ENCODE data around the gene OR6A2.

Gene OR6A2

DNA sequence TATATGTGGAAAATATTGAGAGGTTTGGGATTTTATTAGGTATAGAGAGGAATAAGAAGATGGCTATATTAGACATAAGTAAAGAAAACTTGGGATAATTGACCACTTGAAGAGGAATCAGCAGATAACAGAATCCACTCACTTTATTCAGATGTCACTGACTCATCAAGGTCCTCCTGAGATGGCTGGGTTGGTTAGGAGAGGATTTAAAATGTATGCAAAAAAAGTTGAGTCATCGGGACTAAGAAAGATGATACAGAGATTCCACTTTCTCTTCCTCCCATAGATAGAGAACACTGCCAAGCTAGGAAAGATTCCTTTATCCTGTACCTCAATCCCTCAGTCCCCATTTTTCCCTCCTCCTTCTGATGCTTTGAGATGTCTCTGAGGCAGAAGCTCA is at the start of gene OR6A2:
OR6A2 (minus strand) TSS at position 288 of the 400 bp plus-strand sequence. CDS start 3,981 bp downstream, outside the sequence.
- H3K27ac ChIP-seq (ENCODE audit: low read depth, low read length), result no peak within 1 kb of the TSS
- no peak within 1 kb of the TSS for H3K4me3 ChIP-seq (ENCODE audit: low read depth in 1 of 2, low read length in 2 of 2)
- no peaks in the 10 kb centered on the region for H3K9me3 ChIP-seq (ENCODE audit: low read length)
- H3K4me1 ChIP-seq (ENCODE audit: insufficient read depth, low read length), result no peaks in the 10 kb centered on the region
- no peak within 1 kb of the TSS for H3K9ac ChIP-seq (ENCODE audit: low read length)
- H3K27me3 ChIP-seq (ENCODE audit: control insufficient read depth in 1 of 2, insufficient read depth in 2 of 2, low read length in 2 of 2), result no peaks in the 10 kb centered on the region
- no peaks in the 10 kb centered on the region for H3K36me3 ChIP-seq (ENCODE audit: insufficient read depth, low read length)

GRCh38 chr11:6845383-6845782 is 45.9 kb upstream of the OR6A2 start, which contains the start of gene OR10A5:
OR10A5 (plus strand) TSS chr11:6845683; CDS start chr11:6845683, 0 bp downstream.
- no peak within 1 kb of the TSS for H3K9ac ChIP-seq (ENCODE audit: low read length)
- H3K36me3 ChIP-seq (ENCODE audit: insufficient read depth, low read length), result no peaks in the 10 kb centered on the region
- H3K27me3 ChIP-seq (ENCODE audit: control insufficient read depth in 1 of 2, insufficient read depth in 2 of 2, low read length in 2 of 2), result no peaks in the 10 kb centered on the region

GRCh38 chr11:6844356-6844755 is 44.9 kb upstream of the OR6A2 start:
- Histone ChIP-seq H3K9ac (ENCODE audit: low read length) (no peak overlapping the region), H3K27ac (ENCODE audit: low read depth, low read length) (no peak overlapping the region), H3K27me3 (ENCODE audit: control insufficient read depth in 1 of 2, insufficient read depth in 2 of 2, low read length in 2 of 2) (no peaks in the 10 kb centered on the region), H3K4me3 (ENCODE audit: low read depth in 1 of 2, low read length in 2 of 2) (no peak overlapping the region), H3K9me3 (ENCODE audit: low read length) (no peaks in the 10 kb centered on the region), H3K36me3 (ENCODE audit: insufficient read depth, low read length) (no peaks in the 10 kb centered on the region), H3K4me1 (ENCODE audit: insufficient read depth, low read length) (no peaks in the 10 kb centered on the region)

More at GRCh38 chr11:6845383-6845782, 45.9 kb upstream of the OR6A2 start, which contains the start of gene OR10A5:
- no peaks in the 10 kb centered on the region for H3K4me1 ChIP-seq (ENCODE audit: insufficient read depth, low read length)
- no peak within 1 kb of the TSS for H3K4me3 ChIP-seq (ENCODE audit: low read depth in 1 of 2, low read length in 2 of 2)
- H3K9me3 ChIP-seq (ENCODE audit: low read length), result no peaks in the 10 kb centered on the region
- no peak within 1 kb of the TSS for H3K27ac ChIP-seq (ENCODE audit: low read depth, low read length)

GRCh38 chr11:6843670-6844069 is 44.2 kb upstream of the OR6A2 start:
- H3K9ac ChIP-seq (ENCODE audit: low read length), result no peak overlapping the region
- no peak overlapping the region for H3K4me3 ChIP-seq (ENCODE audit: low read depth in 1 of 2, low read length in 2 of 2)
- H3K27ac ChIP-seq (ENCODE audit: low read depth, low read length), result no peak overlapping the region

GRCh38 chr11:6841694-6842093 is 42.2 kb upstream of the OR6A2 start:
- Histone ChIP-seq H3K27ac (ENCODE audit: low read depth, low read length) (no peak overlapping the region), H3K4me1 (ENCODE audit: insufficient read depth, low read length) (no peaks in the 10 kb centered on the region), H3K4me3 (ENCODE audit: low read depth in 1 of 2, low read length in 2 of 2) (no peak overlapping the region), H3K9me3 (ENCODE audit: low read length) (no peaks in the 10 kb centered on the region), H3K27me3 (ENCODE audit: control insufficient read depth in 1 of 2, insufficient read depth in 2 of 2, low read length in 2 of 2) (no peaks in the 10 kb centered on the region), H3K9ac (ENCODE audit: low read length) (no peak overlapping the region), H3K36me3 (ENCODE audit: insufficient read depth, low read length) (no peaks in the 10 kb centered on the region)

More at GRCh38 chr11:6843670-6844069, 44.2 kb upstream of the OR6A2 start:
- H3K27me3 ChIP-seq (ENCODE audit: control insufficient read depth in 1 of 2, insufficient read depth in 2 of 2, low read length in 2 of 2), result no peaks in the 10 kb centered on the region
- H3K36me3 ChIP-seq (ENCODE audit: insufficient read depth, low read length), result no peaks in the 10 kb centered on the region
- no peaks in the 10 kb centered on the region for H3K4me1 ChIP-seq (ENCODE audit: insufficient read depth, low read length)
- no peaks in the 10 kb centered on the region for H3K9me3 ChIP-seq (ENCODE audit: low read length)

- H3K36me3 ChIP-seq (ENCODE audit: insufficient read depth, low read length), result no peaks in the 10 kb centered on the region
- no peaks in the 10 kb centered on the region for H3K9me3 ChIP-seq (ENCODE audit: low read length)
- H3K4me1 ChIP-seq (ENCODE audit: insufficient read depth, low read length), result no peaks in the 10 kb centered on the region
- no peaks in the 10 kb centered on the region for H3K27me3 ChIP-seq (ENCODE audit: control insufficient read depth in 1 of 2, insufficient read depth in 2 of 2, low read length in 2 of 2)
- no peak overlapping the region for H3K9ac ChIP-seq (ENCODE audit: low read length)
- H3K27ac ChIP-seq (ENCODE audit: low read depth, low read length), result no peak overlapping the region
- H3K4me3 ChIP-seq (ENCODE audit: low read depth in 1 of 2, low read length in 2 of 2), result no peak overlapping the region
Observed at GRCh38 chr11:6834021-6834420, 34.5 kb upstream of the OR6A2 start.

DNA sequence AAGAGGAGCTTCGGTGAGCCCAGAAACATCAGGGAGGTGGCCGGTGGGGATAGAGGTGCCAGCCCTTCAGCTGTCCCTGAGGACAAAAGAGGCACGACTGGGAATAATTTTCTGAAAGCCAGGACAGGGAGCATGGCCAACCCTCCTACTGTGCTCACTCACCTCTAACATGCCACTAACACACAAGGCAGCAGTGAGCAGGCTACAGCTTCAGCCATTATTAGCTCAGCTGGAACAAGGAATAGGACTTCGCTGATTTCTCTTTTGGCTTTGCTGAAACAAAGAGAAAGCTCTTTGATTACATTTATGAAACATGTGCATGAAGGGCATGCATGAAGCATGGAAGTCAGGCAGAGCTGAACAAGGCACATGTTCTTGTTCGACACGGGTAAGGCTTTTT is 33.9 kb upstream of the OR6A2 start:
- Histone ChIP-seq H3K4me3 (ENCODE audit: low read depth in 1 of 2, low read length in 2 of 2) (no peak overlapping the region), H3K9me3 (ENCODE audit: low read length) (no peaks in the 10 kb centered on the region), H3K4me1 (ENCODE audit: insufficient read depth, low read length) (no peaks in the 10 kb centered on the region), H3K27me3 (ENCODE audit: control insufficient read depth in 1 of 2, insufficient read depth in 2 of 2, low read length in 2 of 2) (no peaks in the 10 kb centered on the region), H3K36me3 (ENCODE audit: insufficient read depth, low read length) (no peaks in the 10 kb centered on the region), H3K27ac (ENCODE audit: low read depth, low read length) (no peak overlapping the region), H3K9ac (ENCODE audit: low read length) (no peak overlapping the region)

DNA sequence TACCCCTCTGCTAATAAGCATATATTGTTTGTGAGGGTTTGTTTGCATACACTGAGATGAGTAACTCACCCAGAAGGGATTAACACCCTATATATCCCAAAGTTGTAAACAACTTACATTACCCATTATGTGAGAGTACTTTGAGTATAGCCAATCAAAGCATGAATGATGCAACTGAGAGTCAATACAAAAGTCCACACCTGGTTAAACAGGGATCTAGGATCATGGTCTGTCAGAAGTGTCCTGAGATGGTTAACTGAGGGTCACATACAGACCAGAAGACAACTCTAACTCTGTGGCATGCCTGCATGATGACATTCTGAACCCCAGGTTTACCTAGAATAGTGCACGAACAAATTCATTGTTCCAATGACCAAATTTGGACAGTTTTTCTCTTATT is 28.6 kb upstream of the OR6A2 start:
- no peaks in the 10 kb centered on the region for H3K9me3 ChIP-seq (ENCODE audit: low read length)
- H3K27me3 ChIP-seq (ENCODE audit: control insufficient read depth in 1 of 2, insufficient read depth in 2 of 2, low read length in 2 of 2), result no peaks in the 10 kb centered on the region

DNA sequence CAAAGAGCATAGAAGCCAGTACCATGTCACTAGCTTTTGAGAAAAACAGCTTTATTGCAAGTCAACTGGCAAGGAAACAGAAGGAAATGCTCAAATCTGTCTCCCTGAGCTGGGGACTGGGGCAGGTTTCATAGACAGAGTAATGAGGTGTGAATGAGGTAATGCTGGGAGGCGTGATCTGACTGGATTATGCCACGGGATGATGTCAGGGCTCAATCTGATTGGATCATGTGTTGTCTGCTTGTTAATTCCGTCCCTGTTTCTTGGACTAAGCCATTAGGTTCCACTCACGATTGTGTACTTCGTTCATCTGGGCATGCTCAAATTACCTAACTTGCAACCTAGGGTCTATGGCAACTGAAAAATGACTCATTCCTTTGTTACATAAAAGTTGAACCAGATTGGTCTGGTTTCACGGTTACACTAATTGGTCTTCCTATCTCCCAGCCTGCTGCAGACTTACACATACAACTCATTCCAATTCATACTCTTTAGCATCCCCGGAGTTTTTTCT is 25.8 kb upstream of the OR6A2 start:
- Histone ChIP-seq H3K4me3 (ENCODE audit: low read depth in 1 of 2, low read length in 2 of 2) (no peak overlapping the region), H3K27ac (ENCODE audit: low read depth, low read length) (no peak overlapping the region), H3K36me3 (ENCODE audit: insufficient read depth, low read length) (no peaks in the 10 kb centered on the region), H3K9ac (ENCODE audit: low read length) (no peak overlapping the region), H3K4me1 (ENCODE audit: insufficient read depth, low read length) (no peaks in the 10 kb centered on the region), H3K27me3 (ENCODE audit: control insufficient read depth in 1 of 2, insufficient read depth in 2 of 2, low read length in 2 of 2) (no peaks in the 10 kb centered on the region), H3K9me3 (ENCODE audit: low read length) (no peaks in the 10 kb centered on the region)

More for the DNA sequence above, 28.6 kb upstream of the OR6A2 start:
- Histone ChIP-seq H3K36me3 (ENCODE audit: insufficient read depth, low read length) (no peaks in the 10 kb centered on the region), H3K4me1 (ENCODE audit: insufficient read depth, low read length) (no peaks in the 10 kb centered on the region), H3K4me3 (ENCODE audit: low read depth in 1 of 2, low read length in 2 of 2) (no peak overlapping the region), H3K9ac (ENCODE audit: low read length) (no peak overlapping the region), H3K27ac (ENCODE audit: low read depth, low read length) (no peak overlapping the region)

DNA sequence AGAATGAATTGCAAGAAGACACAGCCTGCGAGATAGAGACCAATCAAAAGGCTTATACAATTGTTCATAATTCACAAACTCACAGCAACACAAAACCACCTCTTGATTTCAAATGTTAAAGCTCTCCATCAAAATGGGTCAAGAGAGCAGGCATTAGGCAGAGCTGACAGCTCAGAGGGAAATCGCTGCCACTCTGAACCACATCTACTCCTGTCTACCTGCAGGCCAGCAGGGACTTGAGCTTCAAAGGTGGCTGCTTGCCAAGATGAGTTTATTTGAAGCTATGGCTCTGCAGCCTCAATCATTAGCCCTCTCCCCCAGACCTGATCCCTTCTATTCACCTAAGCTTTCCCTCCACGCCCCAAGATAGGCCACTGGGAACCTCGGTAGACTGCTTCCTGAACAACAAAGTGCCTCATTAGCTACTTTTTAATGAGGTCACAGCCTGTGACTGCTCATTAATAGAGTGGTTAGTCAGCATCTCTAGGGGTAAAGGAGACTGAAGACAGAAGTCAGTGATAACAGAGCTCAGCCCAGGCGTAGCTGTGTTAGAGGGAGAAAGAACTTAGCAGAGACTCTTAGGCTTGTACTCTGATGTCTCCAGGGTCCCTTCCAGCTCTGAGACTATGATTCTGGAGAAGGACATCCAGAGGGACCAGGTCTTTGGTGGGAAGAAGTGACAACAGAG is 24.8 kb upstream of the OR6A2 start:
- Histone ChIP-seq H3K27ac (ENCODE audit: low read depth, low read length) (no peak overlapping the region), H3K9ac (ENCODE audit: low read length) (no peak overlapping the region), H3K4me1 (ENCODE audit: insufficient read depth, low read length) (no peaks in the 10 kb centered on the region), H3K9me3 (ENCODE audit: low read length) (peaks cover 3% of the 10 kb centered on the region), H3K4me3 (ENCODE audit: low read depth in 1 of 2, low read length in 2 of 2) (no peak overlapping the region), H3K27me3 (ENCODE audit: control insufficient read depth in 1 of 2, insufficient read depth in 2 of 2, low read length in 2 of 2) (no peaks in the 10 kb centered on the region), H3K36me3 (ENCODE audit: insufficient read depth, low read length) (no peaks in the 10 kb centered on the region)

DNA sequence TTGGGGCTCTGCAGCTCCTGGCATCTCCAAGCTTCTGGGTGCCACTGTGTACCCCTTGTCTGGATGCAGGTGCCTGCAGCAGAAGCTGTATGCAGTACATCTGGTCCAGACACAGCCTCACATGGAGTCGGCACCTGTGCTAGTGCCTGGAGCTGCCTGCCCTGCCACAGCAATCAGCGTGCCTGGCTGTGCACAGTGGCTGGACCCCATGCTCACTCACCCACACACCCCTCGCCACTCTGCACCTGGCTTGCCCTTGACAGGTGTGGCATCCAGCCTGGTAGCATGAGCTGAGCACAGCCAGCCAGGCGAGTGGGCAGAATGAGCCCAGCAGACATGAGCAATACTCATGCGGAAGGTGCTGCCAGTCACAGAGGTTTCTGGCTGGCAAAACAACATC is 19.5 kb upstream of the OR6A2 start:
- Histone ChIP-seq H3K36me3 (ENCODE audit: insufficient read depth, low read length) (no peaks in the 10 kb centered on the region), H3K9me3 (ENCODE audit: low read length) (peaks cover 3% of the 10 kb centered on the region), H3K27ac (ENCODE audit: low read depth, low read length) (no peak overlapping the region), H3K4me3 (ENCODE audit: low read depth in 1 of 2, low read length in 2 of 2) (no peak overlapping the region), H3K4me1 (ENCODE audit: insufficient read depth, low read length) (no peaks in the 10 kb centered on the region), H3K27me3 (ENCODE audit: control insufficient read depth in 1 of 2, insufficient read depth in 2 of 2, low read length in 2 of 2) (no peaks in the 10 kb centered on the region), H3K9ac (ENCODE audit: low read length) (no peak overlapping the region)

DNA sequence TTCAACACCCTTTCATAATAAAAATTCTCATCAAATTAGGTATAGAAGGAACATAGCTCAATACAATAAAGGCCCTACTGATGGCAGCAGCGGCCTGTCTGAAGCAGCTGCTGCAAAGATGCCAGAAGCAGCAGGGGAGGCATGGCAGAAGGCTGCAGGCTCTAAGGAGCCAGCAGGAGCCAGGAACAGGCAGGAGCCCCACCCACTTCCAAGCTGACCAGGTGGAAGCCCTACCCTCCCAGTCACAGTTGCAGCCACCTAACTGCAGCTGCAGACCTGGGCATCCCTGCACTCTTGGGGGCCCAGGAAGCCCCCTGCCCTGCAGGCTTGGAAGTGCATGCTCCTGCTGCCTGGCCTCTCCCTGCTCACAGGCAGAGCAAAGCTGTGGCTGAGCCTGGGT is 18.2 kb upstream of the OR6A2 start:
- H3K27me3 ChIP-seq (ENCODE audit: control insufficient read depth in 1 of 2, insufficient read depth in 2 of 2, low read length in 2 of 2), result no peaks in the 10 kb centered on the region
- H3K27ac ChIP-seq (ENCODE audit: low read depth, low read length), result no peak overlapping the region
- H3K9me3 ChIP-seq (ENCODE audit: low read length), result peaks cover 3% of the 10 kb centered on the region

More for the DNA sequence above, 18.2 kb upstream of the OR6A2 start:
- Histone ChIP-seq H3K4me1 (ENCODE audit: insufficient read depth, low read length) (no peaks in the 10 kb centered on the region), H3K36me3 (ENCODE audit: insufficient read depth, low read length) (no peaks in the 10 kb centered on the region), H3K9ac (ENCODE audit: low read length) (no peak overlapping the region), H3K4me3 (ENCODE audit: low read depth in 1 of 2, low read length in 2 of 2) (no peak overlapping the region)
